HG03354 (cell line): ENCODE measurements around the gene MEOX2.

ENCODE experiments used
- ATAC-seq: cut with Tn5 transposase; IDR thresholded peaks from one replicate; pipeline ENCODE4 v1.9.1; 2021; ENCODE audit warnings: mild to moderate bottlenecking; ENCODE audit not compliant: unreplicated experiment, poor library complexity, severe bottlenecking

MEOX2 gene

DNA sequence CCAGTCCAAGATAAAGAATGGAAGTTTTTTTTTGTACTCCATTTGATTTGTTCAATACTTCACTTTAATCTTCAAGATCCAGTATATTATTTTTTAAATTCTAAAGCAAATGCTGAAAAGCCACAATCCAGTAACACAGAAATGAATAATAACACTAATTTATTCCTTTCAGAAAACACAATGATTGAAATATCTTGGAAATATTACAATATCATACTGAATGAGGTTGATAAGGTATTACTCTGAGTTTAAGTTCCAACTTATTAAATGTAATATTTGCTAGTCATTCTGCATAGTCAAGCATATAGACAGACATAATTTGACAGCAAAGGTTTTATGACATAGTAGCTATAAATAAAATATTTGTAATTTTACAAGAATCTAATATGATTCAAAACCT, 4.4 kb downstream of the MEOX2 start:
- no peak for ATAC-seq

DNA sequence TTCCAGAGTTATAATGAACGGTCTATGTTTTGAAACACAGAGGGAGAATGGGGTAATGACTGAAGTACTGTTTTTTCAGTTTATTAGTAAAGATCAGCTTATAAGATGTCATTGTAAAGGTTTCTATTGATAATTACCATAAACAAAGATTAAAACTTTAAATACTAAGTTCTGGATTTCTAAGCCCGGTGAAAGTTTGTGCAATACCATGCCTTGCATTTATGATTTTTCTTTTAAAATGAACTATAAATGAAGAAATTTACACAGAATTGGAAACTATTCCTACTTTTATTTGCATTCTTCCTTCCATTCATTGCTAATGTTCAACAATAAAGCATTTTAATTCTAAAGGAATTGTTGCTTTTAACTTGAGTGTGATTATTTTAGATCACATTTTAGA, 4.9 kb downstream of the MEOX2 start:
- ATAC-seq: no peak

DNA sequence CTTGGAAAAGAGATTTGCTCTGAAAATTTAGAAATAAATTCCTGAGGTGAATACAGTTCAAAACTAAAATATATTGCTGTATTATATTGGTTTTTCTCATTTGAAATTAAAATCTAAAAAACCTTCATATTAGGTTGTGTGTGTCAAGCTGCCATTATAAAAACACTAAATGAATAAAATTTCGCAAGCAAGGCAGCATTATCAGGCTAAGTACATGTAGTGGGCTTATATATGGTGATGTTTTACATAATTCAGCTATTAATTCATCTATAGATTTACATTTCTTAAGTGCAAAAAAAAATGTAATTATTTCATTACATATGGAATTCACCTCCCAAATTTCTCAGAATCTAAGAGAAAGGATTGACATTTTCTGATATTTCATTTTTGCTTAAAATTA, 5.3 kb downstream of the MEOX2 start:
- ATAC-seq: no peak

DNA sequence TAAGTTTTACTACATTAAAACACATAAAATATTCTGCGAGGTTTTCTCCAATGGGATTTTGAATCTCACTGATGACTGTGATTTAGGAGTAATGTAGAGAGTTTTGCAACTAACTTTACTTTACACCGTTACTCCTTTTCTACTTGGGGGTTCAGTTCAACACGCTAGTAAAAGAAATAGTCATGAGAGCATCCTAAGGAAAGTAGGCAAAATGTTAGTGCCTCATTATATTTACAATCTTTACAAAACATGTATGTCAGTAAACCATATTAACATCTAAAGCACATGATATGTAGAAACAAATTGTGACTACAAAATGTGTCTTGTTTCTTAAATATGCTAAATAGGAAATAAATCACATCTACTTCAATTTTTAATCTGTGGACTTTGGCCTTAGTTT, 6.0 kb downstream of the MEOX2 start:
- no peak for ATAC-seq

DNA sequence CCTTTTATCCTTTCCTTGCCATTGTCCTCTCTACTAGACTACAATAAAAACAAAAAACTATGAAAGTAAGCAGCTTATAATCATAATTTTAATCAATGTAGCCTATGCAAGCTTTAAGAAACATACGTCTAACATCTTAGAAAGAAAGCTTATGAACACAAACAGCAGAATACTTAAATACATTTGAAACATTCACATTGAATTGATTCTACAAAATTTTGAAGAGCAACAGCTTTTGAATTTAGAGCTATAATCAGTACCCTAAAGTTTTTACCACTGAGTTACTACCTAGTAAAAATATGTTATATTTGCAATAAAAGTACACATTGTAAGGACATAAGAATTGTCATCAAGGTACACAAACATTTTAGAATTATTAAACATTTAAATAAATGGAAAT, 7.2 kb downstream of the MEOX2 start:
- no peak for ATAC-seq

DNA sequence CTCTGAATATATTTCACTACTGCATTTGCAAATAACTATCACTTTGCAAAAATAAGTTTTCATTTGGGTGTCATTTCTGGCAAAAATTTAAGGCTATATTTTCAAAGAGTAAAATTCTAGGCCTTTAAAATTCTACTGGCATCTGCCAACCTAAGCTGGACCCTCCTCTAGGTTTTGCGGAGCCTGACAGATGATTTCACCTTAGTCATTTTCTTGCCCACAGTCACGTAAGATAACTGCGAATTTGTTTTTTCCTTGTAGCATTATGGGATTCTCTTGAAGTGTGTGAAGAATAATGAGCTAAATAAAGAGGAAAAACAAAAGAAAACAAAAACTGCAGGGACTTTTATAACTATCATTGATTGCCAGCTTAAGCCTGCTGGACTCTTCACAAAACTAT, 7.8 kb downstream of the MEOX2 start:
- ATAC-seq: no peak

DNA sequence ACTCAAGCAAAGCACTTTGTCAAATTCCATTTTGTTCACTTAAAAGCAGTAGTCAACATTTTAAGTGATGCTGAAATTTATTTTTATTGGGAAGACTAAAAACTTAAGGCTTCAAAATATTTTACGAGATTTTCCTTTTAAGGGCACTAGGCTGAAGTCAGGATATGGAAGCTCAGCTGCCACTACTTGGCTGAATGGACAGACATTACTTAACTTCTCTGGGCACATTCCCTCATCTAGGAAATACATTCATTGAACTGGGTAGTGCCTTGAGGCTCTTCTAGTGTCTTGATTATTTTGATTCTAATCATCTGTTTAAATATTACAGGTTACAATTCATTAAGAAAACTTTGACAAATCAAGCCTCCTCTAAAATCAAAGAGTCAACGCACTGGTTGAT, 11.1 kb downstream of the MEOX2 start:
- no peak for ATAC-seq

DNA sequence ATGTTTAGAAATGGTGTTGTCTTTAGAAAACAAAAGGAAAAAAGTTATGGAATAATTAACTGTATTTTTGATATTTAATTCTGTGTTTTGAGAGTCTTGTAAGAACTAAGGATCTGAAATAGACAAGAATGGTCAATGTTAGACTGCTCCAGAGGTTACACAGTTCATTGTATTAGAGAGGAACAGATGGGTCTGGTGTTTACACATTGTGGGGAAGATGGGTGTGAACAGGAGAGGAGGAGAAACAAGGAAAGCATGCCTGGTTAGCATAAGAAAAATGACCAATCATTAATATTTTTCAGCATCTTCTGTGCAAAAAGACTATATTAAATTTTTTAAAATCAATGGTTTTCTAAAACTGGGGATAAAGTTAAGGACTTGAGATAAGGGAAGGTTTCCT, 11.9 kb downstream of the MEOX2 start:
- no peak for ATAC-seq

DNA sequence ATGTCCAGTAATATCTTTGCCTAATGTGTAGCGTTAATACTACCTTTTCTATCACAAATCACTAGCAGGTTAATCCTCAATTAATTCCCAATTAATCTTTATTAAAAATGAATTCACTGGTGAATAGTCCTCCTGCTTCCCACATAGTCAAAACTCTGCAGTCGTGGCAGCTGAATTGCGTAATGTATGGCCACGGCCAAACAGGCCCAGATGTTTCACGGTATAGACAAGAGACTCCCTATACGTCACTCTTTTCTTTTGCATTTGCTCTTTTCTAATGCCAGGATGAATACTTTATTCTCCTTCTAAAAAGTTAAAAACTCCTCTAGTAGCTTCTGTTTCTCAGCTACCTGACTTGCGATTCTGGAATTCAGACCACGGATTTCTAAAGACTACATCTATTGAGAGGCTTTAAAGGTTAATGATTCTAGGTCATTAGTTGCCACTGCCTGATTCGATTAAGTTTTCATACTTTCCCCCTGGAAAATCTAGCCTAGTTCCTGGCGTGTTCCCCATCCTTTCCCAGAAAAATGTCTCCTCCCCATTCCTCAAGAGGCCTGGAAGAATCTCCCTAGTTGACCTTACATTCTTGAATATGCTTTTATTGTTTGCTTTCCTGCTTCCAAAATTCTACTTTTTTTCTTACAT, 16.9 kb downstream of the MEOX2 start:
- ATAC-seq: no peak

DNA sequence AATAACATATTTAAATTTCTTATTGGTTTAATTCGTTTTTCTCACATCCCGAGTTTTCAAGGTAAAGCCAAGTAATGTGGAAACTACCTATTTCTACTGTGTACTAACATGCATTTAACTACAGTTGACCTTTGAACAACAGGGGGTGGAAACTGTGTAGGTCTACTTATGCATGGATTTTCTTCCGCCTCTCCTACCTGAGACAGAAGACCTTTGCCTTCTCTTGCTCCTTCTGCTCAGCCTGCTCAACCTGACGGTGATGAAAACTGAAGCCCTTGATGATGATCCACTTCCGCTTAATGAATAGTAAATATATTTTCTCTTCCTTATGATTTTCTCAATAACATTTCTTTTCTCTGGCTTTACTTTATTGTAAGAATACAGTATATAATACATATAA, 18.5 kb downstream of the MEOX2 start:
- no peak for ATAC-seq

DNA sequence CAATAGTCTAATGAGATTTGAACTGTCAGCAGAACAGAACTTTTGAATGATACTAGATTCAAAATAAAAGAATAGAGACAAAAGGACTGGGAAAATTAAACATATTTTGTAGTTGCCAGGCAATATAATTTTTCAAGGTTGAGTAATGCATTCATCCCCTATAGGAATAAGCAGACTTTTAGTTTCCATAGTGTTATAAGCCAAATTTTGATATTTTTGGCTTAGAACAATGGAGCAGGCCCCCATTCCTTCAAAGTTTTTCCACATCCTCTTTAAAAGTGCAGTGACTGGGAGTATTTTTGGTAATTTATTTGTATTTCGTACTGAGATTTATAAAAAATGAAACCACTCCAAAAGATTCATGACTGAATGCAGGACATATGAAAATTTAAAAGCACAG, 24.0 kb downstream of the MEOX2 start:
- no peak for ATAC-seq

DNA sequence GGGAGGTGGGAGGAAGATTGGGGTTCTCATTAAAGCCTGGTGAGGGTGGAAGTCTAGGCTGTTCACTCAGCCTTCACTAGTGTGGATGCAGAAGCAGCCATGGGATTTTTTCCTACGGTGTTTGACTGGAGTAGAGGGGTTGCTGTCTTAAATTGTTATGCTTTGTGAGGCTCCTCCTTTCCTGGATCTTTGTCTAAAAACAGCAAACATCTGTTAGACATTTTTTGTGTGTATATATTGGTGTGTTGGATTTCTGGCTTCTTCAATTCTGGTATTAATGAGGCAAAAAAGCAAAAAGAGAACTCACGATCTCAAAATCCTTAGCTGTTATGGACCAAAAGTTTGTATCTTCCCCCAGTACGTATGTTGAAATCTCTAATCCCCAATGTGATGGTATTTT, 28.2 kb downstream of the MEOX2 start:
- ATAC-seq: no peak

DNA sequence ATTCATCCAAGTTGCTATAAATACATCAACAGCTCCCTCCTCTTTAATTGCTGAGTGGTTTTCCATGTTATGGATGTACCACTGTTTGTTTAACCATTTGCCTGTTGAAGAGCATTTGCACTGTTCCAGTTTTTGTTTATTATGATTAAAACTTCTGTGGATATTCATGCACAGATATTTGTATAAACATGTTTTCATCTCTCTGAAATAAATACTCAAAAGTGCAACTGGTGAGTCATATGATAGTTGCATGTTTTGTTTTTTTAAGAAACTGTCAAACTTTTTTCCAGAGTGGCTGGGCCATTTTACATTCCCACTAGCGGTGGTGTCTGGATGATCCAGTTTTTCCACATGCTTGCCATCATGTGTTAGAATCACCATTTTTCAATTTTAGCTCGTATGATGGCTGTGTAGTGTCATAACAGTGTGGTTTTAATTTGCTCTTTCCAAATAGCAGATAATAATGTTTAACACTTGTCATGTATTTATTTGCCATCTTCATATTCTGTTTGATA, 33.6 kb downstream of the MEOX2 start:
- ATAC-seq: no peak

DNA sequence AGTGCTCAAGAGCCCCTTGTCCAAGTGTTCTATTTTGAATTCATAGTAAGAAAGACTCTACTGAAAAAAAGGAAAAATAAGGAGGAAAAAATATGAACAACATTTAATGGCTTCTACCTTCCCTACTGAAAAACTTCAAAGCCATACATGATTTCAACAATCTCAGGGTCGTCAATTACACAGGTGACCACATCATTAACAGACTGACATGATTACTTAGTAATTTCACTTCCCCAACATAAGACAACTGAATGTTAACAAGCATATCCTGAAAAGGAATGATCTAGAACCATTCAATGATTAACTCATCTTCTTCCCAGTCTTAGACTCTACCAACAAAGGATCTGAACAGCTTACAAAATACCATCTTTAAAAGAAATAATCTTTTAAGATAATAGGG, 34.8 kb downstream of the MEOX2 start:
- no peak for ATAC-seq

DNA sequence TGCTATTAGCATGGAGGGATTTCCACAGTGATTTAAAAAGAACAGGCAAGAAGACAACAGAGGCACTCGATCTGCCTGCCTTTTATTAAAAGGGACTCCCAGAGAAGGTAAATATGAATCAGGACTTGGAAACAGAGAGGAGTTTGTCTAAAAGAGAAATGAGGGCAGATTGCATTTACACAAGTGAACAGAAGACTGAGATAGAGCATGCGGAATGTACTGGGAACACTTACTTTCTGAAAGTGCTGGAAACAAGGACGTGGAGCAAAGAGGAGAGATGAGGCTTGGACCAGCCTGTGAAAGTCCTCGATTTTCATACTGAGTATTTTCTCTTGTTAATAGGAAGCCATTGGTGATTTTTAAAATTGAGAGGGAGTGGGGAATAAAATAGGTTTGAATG, 35.7 kb downstream of the MEOX2 start:
- ATAC-seq: no peak

DNA sequence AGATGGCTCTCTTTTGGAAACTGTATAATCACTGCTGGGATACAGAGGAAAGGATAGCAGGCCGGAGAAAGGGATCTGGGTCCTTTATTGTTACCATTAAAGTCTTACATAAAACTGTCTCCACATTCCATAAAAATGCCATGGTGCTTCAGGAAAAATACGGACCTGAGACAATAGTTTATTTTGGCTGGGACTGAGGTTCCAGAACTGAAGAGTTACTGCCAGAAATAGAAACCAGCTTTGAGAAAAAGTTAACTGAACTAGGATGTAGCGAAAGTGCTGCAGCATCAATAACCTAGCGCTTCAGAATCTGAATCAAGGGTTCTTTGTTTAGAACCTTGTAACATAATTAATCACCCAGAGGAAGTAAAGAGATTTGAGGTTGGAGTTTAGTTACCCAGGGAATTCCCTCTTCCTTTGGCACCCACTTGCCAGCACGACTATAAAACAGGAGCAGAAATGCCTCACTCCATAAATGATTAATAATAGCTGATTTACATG, 38.0 kb downstream of the MEOX2 start:
- no peak for ATAC-seq

DNA sequence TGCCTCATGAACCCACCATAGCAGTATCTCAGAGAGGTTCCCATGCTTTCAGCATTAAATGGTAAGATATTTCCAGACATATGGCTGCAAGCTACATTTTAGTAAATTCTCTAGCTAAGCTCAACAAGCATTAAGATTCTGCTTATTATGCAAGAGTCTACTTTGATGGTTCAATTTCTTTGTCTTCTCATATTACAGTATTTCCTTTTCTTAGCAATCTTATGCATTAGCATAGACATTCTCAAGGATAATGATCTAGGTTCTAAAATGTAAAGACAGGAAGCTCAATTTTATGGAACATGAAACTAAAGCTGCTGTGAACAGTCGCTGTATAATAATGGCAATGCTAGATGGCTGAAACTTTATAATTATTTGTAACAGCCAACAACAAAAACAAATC, 39.2 kb downstream of the MEOX2 start:
- no peak for ATAC-seq

DNA sequence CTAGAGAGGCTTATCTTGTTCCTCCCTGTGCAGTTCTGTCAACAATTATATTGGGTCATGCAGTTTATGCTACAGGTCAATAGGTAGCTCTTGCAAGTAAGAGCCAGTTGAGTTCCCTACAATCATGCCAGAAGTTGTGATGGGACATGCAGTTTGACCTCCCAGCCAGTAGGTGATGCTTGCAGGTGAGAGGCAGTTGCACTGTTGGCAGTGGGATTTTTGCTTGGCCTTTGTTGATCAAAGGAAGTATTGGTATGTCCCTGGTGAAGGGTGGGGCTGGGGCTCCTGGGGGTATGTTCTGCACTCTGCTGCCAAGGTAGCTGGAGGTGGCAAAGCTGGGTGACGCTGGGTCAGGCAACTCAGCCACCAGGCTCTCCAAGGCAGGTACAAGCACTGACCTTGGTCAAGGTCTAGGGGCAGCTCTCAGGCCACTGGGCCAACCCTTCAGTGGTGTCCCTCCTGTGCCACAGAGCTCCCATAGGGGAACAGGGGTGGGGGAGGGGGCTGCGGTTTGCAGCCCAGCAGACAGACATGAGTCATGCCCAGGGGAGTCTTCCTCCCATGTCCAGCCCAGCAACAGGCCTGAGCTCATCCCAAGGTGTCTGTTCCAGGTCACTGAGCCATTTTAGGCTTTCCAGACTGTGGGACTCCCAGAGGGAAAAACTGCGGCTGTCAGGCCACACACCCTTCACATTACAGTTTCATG, 43.3 kb downstream of the MEOX2 start:
- ATAC-seq: no peak

DNA sequence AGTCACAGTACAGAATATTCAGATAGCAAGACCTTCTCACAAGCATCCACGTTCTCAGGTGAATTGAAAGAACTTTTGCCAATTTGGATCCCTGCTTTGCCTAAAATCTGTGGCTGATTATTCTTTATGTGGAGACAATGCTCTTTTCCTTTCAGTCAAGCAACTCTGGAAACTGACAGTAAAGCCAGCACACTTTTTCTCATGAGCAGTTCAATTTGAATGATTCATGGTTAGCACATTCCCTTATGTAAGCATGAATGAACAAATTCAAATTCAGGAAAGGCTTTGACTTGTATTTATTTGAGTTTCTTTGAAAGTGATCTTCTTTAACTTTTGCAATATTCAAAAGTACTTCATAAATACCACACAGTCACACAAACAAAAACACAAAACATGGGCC, 57.6 kb downstream of the MEOX2 start:
- ATAC-seq: no peak

DNA sequence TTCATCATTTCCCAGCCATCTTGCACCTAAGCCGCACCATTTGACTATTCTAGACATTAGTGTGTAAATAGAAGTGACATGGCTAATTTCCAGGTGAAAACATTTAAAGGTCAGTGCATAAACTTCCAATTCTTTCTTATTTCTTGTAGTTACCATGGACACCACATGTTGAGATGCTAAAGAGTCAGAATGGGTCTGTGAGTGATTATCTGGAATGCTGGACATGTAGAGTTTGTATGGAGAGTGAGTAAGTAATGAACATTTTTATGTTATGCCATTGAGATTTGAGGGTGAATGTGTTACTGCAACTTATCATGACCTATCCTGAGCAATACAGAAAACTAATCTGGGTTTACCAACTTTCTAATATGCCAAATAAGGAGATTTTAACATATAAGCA, 60.4 kb downstream of the MEOX2 start:
- ATAC-seq: no peak

DNA sequence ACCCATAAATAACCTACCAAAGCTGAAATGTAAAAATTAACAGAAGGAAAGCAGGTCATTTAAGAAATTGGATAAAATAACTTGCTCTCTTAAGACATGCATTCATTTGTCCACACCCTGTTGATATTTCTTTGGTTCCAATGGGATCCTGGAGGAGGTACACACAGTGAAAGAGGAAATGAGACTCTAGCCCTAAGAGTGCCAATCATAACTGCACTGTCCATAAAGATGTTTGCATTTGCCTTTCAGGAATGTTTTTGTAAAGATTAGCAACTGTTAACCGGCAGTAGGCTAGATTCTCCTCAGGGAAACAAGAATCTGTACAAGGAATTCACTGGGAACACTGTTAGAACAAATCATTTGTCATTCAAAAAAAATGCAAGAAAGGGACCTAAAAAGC, 61.0 kb downstream of the MEOX2 start:
- no peak for ATAC-seq
